VCaP (cell line): ENCODE measurements around the gene EMX1.

Experiments
- H3K27ac ChIP-seq: fragments of 450-650 bp; 2 replicates; pipeline ENCODE4 v1.5.1; 2017
- TF ChIP-seq, protein P1 (sequence below): fragments of 450-650 bp; conservative IDR thresholded peaks from 2 replicates; pipeline ENCODE4 v1.5.1; 2017; ENCODE audit warnings: mild to moderate bottlenecking, moderate library complexity

The EMX1 gene

DNA sequence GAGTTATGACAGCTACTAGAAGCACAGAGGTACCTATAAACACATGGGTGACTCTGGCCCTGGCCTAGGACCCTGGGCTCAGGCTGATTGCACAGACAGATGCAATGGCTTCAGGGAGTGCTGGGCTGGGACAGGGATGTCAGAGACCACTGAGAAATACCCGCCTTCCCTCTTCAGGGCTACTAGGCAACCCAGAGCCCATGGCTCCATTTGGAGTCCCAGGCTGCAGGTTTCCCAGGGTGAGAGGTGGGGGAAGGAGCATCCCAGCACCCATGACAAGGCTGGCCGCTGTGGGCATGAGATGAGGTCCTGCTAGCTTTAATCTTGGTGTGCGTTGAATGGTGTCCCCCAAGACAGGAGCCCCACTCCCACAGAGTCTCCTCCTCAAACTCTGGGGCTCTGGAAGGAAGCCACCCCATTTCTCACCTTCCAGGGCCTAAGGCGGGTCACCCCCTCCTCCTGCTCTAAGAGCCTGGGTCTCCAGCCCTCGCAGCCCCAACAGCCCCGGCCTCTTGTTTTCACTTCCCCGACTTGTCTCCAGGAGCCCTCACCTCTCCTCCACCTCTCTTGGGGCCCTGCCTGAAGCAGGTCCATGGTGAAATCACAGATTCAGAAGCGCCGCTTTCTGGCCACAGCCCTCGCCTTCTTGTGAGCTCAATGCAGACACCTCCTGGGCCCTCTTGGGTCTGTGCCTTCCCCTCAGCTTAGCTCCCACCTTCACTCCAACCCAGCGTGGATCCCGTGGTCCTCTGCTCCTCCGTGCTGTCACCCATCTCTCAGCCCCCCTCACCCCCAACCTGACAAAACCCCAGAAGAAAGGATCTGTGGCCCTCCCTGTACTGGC is 41.4 kb downstream of the EMX1 start:
- TF ChIP-seq, protein P1, sequence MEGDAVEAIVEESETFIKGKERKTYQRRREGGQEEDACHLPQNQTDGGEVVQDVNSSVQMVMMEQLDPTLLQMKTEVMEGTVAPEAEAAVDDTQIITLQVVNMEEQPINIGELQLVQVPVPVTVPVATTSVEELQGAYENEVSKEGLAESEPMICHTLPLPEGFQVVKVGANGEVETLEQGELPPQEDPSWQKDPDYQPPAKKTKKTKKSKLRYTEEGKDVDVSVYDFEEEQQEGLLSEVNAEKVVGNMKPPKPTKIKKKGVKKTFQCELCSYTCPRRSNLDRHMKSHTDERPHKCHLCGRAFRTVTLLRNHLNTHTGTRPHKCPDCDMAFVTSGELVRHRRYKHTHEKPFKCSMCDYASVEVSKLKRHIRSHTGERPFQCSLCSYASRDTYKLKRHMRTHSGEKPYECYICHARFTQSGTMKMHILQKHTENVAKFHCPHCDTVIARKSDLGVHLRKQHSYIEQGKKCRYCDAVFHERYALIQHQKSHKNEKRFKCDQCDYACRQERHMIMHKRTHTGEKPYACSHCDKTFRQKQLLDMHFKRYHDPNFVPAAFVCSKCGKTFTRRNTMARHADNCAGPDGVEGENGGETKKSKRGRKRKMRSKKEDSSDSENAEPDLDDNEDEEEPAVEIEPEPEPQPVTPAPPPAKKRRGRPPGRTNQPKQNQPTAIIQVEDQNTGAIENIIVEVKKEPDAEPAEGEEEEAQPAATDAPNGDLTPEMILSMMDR: no peak
- H3K27ac ChIP-seq: no peak overlapping the region

DNA sequence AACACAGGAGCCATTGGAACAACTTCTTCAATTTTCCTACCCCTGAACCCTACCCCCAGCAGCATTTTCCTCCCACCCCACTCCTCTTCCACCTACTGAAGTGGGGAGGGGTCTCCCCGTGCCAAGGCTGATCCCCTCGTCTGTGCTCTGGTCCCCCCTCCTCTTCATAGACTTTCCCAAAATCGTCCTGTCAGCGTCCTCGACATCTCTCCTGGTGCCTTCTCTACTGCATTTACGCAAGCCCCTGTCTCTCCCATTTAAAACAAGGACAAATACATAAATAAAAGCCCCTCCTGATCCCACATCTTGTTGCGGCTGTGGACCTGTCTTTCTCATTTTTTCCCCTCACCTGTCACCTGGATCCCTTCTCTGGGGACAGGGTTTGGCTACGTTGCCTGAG is 42.2 kb downstream of the EMX1 start:
- TF ChIP-seq, protein P1: no peak
- no peak overlapping the region for H3K27ac ChIP-seq

DNA sequence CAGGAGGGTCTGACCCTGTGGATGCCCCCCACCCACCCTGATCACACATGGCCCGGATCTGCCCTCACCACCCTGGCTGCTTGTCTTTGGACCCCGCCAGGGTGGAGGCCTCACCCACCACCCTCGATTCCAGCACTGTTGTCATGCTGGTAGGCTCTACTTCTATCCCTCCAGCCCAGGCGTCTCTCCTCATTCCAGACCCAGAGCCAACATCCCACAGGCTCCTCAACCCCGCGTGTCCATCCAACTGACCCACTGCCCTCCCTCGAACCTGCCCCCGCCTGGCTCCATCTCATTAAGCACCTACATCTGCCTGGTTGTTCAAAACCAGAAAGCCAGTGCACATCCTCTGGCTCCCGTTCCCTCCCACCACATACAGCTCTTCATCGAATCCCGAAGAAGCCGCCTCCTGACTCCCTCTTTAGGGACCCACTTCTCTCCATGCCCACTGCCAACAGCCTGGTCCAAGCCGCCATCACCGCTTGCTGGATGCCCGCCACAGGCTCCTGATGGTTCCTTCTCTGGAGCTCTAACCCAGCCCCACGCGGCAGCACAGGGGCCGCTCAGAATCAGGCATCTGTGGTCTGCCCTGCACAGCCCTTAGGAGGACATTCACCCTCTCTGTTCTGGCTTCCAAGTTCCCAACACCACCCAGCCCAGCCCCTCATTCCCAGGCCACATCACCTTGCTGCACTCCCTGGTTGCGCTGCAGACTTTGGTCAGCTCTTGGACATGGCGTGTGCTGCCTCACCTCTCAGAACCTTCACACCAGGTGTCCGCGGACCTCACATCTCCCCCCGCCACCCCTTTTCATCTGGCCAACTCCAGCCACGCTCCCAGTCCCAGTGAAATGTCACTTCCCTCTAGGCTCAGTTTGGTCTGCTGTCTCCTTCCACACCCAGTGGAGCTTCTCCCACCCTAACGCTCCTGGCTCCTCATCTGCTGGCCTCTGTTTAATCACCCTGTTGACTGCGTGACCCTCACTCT is 43.0 kb downstream of the EMX1 start:
- TF ChIP-seq, protein P1: no peak
- no peak overlapping the region for H3K27ac ChIP-seq

DNA sequence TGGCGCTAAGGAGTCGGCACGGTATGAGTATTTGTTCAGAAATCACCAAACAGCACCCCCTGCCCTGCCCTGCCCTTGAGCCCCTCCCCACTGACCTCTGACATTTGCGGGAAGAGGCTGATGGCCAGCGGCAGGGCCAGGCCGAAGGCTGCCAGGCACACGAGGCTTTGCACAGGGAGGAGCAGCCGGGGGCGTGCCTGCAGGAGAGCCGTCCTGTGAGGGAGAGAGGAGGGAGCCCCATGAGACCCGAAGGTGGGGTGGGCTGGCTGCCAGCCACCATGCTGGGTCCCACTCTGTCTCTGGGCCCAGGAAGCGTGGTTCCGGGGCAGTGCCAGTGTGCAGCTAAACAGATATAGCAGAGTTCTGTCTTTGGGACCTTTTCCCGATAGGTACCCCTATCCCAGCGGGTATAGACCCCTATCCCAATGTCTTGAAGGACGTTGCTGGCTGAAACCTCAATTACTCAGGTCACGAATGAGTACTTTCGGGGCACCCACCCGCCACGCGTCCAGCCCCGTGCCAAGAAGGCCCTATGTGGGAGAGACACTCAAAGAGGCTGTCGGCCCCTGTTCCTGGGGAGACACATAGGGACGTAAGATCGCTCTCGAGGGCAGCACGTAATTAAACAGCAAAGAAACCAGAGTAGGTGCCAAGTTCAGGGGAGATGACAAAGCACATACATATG is 43.9 kb downstream of the EMX1 start:
- TF ChIP-seq, protein P1: no peak
- H3K27ac ChIP-seq: no peak overlapping the region

DNA sequence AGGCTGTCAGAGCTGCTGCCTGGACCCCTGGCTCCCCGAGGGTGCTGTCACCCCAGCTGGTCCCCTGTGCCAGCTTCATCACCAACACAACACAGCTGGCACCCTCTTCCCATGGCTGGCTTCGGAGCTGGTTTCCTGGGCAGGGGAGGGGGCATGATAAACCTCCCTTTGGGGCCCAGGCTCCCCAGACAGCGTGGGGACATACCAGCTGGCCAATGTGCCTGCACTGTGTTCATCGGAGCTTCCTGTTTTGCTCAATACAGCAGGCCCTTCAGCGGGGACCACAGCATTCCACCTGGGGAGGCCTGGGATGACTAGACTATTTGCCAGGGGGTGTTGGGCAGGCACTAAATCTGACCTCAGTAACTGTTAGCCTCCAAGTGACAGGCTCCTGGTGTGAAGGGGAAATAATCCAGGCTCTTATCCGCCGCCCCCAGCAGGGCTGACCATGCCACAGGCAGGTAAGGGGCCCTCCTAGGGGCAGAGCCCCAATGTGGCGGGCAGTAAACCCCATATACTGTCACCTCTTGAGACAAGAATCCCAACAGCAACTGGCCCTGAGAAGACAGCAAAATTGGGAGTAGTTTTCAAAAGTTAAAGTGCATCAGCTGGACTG is 44.6 kb downstream of the EMX1 start:
- TF ChIP-seq, protein P1: no peak
- no peak overlapping the region for H3K27ac ChIP-seq

DNA sequence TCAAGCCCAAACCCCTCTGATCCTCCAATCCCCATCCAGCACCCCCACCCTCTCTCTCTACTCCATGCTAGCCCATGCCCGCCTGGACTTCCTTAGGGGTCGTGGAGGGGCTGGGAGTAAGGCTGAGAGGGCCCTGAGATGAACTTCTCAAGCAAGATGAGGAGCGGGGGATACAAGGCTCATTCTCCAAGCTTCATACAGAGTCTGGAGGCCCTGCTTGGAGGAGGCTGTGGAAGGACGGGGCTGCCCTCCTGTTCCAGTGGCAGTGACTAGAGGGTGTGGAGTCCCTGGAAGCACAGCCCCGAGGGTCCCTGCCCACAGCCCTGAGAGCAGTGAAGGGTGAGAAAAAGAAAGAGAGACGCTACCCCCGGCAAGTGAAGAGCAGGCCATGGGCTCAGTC is 45.6 kb downstream of the EMX1 start:
- TF ChIP-seq, protein P1: no peak
- H3K27ac ChIP-seq: no peak overlapping the region
